ENCODE data around the gene B3GALNT2. TPM values are rescaled to one million over a fixed set of nuclear protein-coding genes. Genes with fewer than 3 reads are reported as not detected.
"Not testable (repeated sequence)": the region's sequence is repeated elsewhere in the genome, so short reads cannot be mapped to it uniquely, and the experiment has no call there.

B3GALNT2 gene
- total RNA-seq (2014; rRNA removed; shearing (Covaris generic)) = 23.5 and 23.8 TPM in 2 replicates

DNA sequence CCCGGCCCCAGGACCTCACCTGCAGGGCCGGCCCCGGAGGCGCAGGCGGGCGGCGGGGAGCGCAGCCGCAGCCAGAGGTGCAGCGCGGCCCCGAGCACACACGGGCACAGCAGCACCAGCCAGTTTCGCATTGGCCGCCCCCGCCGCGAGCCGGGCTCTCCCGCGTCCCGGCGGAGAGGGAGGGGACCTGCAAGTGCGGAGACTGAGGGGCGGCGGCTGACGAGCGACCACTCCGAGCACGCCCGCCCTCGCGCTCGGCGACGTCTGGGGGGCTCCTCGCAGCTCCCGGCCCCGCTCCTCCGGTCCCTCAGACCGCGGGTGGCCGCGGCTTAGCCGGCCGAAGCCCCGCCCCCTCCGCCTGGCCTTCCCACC, at the start of gene B3GALNT2:
B3GALNT2 (minus strand) TSS at position 331 of the 372 bp plus-strand sequence; CDS start at position 131, 200 bp downstream.
- DNase-seq (ENCODE audit: low read depth) = no peak

DNA sequence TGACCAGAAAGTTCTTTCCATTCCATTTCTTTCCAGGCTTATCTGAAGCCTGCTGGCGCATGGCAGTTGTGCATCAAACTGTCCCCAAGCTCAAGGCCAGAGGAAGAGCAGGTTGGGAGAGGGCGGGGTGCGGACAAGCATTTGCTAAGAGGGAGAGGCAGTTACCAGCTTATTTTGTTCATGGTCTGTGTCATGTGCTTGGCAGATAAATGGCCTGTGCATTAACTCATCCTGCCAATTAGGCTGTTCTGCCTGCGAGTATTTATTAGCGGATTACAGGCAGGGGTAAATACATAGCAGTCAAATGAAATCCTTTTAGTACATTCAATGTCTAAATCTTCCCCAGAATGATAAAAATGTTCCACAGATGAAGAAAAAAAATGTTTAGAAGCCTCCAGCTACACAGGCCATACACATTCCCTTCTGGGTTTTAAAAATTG, 48.9 kb upstream of the B3GALNT2 start:
- no peak for DNase-seq (ENCODE audit: low read depth)

DNA sequence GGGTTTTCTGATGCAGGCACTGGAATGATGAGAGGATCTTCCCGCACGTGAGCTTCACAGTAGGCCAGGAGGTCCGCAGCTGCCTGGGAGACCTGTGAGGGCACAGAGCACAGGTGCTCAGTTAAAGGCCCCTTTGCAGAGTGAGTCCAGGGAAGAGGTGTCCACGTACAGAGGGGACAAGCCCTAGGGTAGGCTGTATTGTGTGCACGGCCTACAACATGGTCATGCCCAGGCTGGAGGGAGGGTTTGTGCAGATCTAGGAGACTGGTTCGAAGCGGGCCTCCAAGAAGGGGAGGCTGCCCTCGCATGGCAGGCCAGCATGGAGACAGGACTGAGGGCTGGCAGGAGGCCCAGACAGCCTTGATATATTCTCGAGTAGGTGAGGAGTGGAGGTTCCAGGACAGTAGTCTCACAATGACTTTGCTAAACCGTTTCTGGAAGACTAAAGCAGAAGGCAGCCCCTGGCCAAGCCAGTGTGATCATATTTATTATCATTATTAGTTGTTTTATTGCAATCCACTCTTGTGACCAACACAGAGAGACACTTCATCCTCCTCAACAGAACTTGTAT, 48.0 kb upstream of the B3GALNT2 start:
- DNase-seq (ENCODE audit: low read depth) = no peak

DNA sequence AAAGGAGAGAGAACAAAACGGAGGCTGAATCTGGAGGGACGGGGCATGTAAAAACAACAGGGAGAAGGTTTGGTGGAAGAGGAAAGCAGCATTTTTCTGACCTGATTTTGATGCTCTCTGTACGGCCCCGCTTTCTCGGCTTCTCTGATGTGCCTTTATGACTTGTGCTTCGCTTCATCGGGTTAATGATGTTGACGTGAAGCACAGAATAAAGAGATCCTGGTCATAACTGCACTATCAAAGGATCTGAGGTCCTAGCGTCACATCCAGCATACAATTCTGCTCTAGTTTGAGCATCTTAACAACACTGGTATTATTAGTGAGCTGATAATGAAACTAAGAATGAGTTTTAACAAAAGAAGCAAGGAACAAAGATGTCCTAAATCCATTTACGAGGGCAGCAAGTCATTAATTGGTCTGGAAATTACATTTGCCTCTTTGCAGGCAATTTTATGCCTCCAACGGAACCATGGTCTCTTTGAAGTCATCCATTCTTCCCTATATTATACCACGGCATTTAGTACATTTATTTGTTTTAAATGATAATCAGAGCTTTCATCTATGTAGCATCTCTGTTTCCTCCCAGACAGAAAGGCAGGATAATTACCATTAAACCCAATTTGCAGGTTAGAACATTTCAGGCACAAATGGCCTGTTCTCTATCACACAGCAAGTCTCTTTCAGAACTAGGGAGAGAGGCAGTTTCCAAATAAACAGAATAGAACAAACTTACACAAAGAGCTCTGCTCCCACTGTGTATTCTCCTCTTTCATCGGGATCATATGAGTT, 45.3 kb upstream of the B3GALNT2 start:
- no peak for DNase-seq (ENCODE audit: low read depth)

DNA sequence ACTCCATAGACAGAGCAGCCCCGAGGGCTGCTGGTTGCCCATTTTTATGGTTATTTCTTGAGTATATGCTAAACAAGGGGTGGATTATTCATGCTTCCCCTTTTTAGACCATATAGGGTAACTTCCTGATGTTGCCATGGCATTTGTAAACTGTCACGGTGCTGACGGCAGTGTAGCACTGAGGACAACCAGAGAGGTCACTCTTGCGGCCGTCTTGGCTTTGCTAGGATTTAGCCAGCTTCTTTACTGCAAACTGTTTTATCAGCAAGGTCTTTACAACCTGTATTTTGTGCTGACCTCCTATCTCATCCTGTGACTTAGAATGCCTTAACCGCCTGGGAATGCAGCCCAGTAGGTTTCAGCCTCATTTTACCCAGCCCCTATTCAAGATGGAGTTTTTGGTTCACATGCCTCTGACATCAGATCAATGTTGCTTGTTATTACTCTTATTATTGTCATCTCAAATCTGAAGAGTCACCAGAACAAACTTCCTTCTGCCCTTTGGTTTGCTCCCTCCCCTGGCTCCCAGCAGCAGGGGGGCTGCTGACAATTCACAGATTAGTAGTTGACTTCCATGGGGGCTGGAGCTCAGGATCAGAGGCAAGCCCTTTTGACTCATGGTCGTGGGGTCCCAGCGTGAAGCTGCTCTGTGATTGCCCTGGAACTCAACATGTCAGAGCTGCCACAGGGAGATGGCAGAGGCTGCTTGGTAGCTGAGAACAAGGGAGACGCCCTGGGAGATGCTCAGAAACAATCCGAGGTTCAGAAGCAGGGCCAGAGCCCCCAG, 42.3 kb upstream of the B3GALNT2 start:
- not testable (repeated sequence) for DNase-seq (ENCODE audit: low read depth)

DNA sequence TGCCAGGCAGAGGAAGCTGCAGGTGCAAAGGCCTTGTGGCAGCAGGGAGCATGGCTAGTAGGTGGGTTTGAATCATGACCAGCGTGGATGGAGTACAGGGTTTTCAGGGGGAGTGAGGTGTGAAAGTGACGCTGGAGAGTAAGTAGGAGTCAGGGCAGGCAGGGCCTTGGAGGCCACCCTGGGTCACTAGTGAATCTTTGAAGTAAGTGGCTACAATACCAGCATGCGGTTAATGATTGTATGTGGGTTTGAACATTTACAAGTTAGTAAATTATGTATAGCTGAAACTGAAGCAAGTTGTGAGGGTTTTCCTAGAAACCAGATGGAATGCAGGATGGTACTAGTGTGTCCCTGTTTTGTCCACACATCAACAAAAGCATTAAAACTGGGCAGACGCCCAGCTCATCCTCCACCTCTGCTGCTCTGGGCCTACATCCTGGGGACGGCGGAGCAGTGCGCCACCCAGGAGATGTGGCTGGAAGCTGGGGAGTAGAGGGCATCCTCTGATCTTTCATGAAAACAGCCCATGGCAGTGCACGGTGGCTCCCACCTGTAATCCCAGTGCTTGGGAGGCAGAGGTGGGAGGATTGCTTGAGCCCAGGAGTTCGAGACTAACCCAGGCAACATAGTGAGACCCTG, 41.2 kb upstream of the B3GALNT2 start:
- no peak for DNase-seq (ENCODE audit: low read depth)

DNA sequence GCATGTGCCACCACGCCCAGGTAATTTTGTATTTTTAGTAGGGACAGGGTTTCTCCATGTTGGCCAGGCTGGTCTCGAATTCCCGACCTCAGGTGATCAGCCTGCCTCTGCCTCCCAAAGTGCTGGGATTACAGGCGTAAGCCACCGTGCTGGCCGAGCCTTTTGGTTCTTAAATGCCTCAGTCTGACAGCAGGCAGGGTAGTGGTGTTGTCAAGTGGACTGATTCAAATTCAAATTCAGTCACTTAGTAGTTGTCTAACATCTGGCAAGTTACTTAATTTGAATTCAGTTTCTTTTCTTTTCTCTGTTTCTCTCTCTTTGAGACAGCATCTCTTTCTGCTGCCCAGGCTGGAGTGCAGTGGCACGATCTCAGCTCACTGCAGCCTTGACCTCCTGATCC, 38.6 kb upstream of the B3GALNT2 start:
- not testable (repeated sequence) for DNase-seq (ENCODE audit: low read depth)

DNA sequence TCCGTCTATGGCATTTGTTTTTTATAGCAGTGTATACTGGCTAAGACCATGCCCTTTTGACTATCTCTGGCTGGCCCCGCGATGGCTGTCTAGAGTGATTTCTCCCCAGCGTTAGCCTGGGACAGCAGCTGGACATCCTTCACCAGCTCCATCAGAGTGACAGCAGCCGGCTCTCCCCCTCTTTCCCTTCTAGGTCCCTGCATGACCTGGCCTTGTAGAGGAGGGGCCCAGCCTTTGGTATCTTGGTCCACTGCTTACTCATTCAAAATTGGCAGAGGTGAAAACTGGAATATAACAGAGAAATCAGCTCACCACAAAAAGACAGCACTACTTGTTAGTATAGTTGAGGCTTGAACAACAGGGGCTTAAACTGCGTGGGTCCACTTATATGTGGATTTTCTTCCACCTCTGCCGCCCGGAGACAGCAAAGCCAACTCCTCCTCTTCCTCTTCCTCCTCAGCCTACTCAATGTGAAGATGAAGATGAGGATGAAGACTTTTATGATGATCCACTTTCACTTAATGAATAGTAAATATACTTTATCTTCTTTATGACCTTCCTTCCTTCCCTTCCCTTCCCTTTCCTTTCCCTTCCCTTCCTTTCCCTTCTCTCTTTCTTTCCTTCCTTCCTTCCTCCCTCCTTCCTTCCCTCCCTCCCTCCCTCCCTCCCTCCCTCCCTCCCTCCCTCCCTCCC, 29.4 kb upstream of the B3GALNT2 start:
- no peak for DNase-seq (ENCODE audit: low read depth)

DNA sequence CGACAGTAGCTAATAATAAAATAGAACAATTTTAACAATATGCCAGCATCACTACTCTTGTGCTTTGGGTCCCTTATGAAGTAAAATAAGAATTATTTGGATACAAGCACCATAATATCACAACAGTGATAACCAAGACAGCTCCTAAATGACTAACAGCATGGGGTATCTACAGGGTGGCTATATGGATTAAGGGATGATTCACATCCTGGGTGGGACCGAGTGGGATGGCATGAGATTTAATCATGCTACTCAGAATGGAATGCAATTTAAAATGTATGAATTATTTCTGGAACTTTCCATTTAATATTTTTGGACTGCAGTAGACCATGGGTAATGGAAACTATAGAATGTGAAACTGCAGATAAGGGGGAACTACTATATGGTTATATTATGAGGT, 28.1 kb upstream of the B3GALNT2 start:
- DNase-seq (ENCODE audit: low read depth) = peak; percentile 51

DNA sequence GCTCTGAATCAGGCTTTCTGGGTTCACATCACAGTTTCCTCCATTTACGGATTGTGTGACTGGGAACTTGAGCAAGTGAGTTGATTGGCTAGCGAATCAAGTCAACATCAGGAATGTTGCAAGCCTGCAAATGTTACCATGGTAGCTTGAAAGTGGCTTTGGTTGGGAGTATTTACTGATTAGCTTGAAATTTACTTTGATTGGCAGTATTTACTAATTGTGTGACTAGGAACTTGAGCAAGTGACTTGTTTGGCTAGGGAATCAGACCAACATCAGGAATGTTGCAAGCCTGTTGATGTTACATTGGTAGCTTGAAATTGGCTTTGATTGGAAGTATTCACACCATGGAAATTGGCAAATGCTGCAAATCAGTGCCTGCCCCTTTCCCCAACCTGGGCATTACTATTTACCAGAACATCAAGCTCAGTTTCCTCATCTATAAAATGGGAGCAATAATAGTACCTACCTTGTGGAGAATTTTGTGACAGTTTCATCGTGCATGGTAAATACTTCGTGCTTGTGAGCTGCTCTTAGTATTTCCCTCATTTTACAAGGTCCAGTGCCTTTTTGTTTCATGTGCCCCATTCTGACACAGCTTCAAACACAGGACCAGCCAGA, 23.1 kb upstream of the B3GALNT2 start:
- DNase-seq (ENCODE audit: low read depth) = no peak

DNA sequence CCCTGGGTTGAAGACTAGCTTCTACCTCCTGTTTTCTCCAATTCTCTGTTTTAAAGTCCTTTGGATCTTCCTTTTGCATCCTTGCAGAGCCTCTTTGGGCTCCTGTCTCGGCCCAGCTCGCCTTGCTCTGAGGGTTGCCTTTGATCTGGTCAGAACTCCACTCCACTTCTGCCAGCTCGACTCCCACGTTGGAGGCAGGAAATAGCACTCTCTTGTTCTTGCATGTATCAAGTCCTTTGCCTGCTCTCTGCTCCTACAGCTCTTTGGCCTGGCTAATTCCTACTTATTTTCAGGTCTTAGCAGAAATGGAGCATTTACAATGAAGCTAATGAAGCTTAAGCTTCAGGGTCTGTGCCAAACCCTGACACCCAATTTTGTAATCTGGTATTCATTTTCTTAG, 21.1 kb upstream of the B3GALNT2 start:
- no peak for DNase-seq (ENCODE audit: low read depth)

DNA sequence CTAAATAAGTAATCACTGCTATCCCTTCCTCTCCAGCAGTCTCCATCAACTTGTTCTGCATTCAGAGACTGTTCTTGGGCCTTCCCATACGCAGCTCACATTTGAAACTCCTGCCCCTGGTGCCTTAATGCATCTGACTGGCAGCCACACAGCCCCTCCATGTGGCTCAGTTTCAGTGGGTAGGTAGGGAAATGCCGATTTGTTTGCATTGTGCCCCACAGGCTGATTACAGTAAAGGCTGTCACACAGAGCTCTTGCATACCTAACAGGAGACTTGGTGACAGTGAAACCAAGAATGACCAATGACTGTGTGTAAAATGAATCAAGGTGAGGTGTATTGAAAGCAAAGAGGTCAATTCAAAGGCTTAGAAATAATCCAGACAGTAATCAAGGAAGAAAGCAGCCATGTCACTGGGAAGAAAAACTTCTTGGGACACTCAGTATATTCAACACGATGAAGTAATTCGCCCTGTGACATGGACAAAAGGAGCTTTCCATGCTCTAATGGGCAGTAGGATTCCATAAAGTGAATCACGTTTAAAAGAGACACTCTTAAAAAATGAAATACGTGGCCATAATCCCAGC, 12.7 kb upstream of the B3GALNT2 start:
- DNase-seq (ENCODE audit: low read depth) = no peak

DNA sequence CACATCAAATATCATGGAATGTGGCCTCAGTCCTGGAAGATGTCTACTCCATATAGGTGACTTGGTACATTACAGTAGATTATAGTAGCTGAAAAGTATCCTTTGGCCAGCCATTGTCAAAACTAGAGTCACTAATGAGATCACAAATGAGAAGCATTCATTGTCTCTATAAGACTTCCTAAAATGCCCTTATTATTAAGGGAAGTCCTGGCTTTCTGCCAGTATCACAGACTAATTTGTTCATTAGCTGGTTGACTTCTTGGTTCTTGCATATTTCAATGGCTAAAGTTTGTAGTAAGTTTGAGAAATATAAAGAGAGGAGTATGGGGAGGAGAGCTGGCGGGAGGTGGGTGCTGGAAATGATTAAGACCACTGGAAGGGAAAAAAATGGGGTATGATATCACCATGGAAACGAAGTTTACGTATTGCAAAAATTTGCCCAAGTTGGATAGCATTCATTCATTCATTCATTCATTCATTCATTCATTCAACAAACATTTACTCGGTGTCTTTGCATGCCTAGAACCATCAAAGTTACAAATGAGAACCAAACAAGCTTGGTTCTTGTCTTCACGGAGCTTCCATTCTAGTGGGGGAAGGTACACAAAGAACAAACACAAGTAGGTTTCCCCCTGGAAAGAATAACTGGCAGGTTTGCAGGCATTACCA, 11.7 kb upstream of the B3GALNT2 start:
- no peak for DNase-seq (ENCODE audit: low read depth)

DNA sequence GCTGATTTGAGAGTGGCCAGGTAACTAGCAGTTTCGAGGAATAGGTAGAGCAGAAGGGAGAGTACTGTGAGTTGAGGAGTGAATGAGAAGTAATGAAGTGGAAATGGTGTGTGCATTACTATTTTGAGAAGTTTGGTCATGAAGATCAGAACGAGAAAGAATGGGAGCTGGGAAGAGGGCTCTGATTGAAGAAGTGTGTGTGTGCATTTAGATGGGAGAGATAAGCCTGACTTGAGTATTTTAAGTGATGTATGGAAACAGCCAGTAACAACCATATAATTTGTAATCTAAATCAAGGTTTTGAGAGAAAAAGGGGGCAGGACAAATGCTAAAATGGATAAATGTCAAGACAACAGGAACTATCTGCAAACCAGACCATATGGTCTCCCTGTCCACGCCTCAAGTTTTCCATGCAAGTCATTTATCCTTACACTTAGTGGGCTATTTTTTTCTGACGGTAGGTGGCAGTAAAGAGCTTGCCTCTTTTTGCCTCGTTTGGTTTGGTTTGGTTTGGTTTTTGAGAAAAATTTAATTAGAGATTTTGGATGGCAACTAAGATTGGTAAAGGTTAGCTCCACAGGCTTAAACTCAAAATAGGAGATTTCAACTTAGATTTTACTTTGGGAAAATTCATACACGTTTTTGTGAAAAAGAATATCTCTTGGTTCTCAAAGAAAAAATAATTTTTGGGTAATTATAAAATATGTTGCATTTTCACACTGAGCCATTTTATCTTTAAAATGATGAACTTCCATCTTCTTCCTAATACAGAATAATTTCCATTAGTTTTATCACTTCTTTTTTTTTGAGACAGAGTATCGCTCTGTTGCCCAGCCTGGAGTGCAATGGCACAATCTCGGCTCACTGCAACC, 9.5 kb upstream of the B3GALNT2 start:
- DNase-seq (ENCODE audit: low read depth) = peak; percentile 65

DNA sequence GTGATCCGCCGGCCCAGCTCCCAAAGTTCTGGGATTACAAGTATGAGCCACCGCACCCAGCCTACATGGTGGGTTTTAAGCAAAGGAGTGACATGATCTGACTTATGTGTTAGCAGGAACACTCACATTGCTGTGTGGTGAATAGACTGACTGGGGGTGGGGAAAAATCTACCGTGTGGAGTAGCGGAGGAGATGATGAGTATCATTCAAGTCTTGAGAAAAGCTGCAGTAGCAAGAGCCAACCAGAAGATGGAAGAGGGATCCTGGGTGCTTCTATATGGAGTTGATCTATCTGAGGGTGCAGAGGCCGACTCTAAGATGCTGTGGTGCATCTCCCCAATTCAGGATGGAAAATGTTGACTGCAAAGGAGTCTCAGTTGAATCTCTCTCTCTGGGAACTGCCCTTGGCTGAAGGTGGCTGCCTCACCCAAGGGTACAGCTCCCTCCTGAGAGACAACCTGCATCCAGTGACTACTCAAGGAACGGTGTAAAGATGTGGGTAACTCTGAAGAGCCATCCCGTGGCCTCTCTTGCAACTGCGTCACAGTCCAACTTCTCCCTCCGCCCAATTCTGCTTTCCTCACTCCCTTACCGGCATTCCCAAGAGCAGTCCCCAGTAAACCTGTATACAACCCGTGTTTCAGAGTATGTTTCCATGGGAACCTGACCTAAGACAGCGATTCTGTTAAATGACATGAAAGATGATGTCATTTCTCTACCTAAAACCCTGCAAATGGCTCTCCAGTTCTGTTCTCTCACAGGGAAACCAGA, 7.4 kb upstream of the B3GALNT2 start:
- peak; percentile 45 for DNase-seq (ENCODE audit: low read depth)

DNA sequence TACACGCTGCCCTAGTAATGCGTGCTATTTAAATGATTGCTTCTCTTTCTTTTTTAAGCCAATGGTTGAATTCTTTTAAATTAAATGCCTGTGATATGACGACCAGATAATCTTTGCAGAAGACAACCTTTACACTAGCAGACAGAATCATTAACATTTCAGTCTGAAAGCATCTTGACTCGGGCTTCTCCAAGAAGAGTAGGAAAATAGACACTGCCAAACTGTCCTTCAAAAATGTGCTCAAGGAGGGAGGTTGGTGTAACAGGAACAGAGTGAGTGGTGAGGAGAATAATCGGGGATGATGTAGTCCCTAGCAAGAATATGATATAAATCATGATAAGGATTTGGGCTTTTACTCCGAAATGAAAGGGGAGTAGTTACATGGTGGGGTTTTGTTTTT, 6.6 kb upstream of the B3GALNT2 start:
- no peak for DNase-seq (ENCODE audit: low read depth)

DNA sequence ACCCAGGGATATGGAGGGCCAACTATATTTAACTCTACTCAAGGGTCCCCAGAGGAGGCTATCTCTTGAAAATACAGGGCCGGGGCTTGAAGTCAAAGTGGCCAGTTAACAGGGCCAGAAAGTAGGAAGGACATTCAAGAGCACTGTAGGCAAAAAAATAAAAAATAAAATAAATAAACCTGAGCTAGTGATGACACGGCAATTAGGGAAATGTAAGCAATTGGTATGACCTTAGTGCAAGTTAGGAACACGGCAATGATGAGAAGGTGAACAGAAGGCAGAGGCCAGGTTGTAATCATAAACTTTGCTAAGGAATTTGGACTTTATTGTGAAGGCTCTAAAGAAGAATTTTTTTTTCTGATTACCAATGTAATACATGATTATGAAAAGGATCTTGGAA, 3.4 kb upstream of the B3GALNT2 start:
- no peak for DNase-seq (ENCODE audit: low read depth)

DNA sequence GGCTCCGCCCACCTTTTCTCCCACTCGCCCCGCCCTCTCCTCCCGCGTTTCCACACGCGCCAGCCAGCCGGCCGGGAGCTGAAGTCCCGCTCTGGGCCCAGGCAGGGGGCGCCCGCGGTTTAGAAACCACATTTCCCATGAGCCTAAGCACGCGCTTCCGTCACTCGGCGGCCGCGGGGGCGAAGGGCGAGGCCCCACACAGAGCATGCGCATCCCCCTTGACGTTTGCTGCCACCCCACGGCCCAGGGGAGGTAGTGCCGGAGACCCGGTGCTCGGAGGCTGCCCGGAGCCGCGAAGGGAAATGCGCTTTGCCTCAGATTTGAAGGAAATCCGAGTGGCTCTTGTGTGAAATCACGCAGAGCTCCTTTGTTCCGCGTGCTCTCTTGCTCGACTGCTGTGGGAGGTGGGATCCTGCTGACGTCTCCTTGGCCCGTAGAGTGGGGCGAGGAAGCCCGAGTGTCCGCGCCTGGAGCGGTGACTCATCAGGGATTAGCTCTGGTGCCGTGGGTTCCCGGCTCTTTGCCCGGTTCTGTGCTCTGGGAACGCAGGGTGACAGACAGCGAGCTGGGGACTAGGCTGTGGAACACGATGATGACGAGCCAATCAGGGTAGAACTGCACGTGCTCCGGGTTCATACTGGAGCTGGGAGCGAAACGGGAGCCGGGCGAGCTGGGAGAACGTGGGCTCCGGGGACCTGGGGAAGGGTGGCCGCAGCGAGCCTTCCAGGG, 406 bp upstream of the B3GALNT2 start:
- DNase-seq (ENCODE audit: low read depth) = peak; percentile 97

All from RPMI7951 (cell line).